ENCODE data around the gene BGLAP.

GRCh38 chr1:156286061-156286460, 44.1 kb downstream of the BGLAP start:
- TF ChIP-seq CTCF (conservative IDR thresholded peaks at IDR 0.05; ENCODE audit: low read length): no peak
- TF ChIP-seq EZH2phosphoT487 (IDR thresholded peaks at IDR 0.05; ENCODE audit: borderline replicate concordance): no peak

Measured in Loucy (cell line).